ENCODE data around the gene SRMS. TPM values are rescaled to one million over a fixed set of nuclear protein-coding genes. Genes with fewer than 3 reads are reported as not detected.

Gene SRMS
- total RNA-seq, 4 donors from 2014 or later = not detected

DNA sequence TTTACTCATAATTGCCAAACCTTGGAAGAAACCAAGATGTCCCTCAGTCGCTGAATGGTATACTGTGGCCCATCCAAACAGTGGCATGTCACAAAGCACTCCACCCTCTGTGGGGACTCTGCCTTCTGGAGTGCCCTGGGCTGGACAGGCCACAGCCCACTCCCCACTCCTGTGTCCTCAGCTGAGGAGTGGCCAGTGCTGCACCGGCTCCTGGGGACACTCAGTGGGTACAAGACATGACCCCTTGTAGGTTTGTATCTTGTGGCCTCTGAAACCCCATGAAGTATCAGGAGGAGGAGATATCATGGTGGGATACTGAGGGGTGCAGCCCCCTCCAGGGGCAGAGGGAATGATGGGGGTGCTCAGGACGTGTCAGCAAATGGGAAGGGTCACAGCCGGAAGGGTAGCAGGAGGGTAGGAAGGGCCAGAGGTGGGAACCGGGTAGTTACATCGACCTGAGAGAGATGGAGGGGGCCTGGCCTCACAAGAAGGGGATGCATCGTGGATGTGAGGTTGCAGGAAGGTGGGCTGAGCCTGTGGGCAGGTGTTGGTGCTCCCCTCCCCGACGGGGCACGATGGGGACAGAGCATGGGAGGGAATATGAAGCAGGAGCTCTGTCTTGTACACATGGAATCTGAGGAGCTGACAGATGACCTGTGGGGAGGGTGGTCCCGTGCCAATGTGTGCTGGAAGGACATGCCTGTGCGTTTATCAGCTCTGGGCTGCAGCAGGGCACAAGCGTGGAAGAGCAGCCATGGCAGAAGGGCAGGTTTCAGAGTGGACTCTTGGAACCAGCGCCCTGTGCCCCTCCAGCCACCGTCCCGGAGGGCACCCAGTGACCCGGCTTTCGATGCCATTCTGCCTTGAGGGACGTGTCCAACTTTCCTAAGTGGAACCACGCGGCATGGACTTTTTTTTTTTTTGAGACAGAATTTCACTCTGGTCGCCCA is 38.3 kb upstream of the SRMS start:
- DNase-seq = no peak
- intact Hi-C loops (cut with DNase I) = no loop called here
- WGBS, 2 donors = 82 to 83% methylated on average over 17 to 22 of the region's 22 CpGs
- Histone ChIP-seq H3K36me3 (peaks cover 18 to 19% of the 10 kb centered on the region in 2 donors), H3K4me1 (no peaks in the 10 kb centered on the region), H3K27me3 (no peaks in the 10 kb centered on the region), H3K4me3 (replicated peaks in 1 of 3) (no peak overlapping the region), H3K9me3 (no peaks in the 10 kb centered on the region), H3K27ac (no peak overlapping the region)
- TF ChIP-seq POLR2A (IDR thresholded peaks at IDR 0.05) = no peak
- TF ChIP-seq, protein P1, sequence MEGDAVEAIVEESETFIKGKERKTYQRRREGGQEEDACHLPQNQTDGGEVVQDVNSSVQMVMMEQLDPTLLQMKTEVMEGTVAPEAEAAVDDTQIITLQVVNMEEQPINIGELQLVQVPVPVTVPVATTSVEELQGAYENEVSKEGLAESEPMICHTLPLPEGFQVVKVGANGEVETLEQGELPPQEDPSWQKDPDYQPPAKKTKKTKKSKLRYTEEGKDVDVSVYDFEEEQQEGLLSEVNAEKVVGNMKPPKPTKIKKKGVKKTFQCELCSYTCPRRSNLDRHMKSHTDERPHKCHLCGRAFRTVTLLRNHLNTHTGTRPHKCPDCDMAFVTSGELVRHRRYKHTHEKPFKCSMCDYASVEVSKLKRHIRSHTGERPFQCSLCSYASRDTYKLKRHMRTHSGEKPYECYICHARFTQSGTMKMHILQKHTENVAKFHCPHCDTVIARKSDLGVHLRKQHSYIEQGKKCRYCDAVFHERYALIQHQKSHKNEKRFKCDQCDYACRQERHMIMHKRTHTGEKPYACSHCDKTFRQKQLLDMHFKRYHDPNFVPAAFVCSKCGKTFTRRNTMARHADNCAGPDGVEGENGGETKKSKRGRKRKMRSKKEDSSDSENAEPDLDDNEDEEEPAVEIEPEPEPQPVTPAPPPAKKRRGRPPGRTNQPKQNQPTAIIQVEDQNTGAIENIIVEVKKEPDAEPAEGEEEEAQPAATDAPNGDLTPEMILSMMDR (IDR thresholded peaks at IDR 0.05) = no peak

DNA sequence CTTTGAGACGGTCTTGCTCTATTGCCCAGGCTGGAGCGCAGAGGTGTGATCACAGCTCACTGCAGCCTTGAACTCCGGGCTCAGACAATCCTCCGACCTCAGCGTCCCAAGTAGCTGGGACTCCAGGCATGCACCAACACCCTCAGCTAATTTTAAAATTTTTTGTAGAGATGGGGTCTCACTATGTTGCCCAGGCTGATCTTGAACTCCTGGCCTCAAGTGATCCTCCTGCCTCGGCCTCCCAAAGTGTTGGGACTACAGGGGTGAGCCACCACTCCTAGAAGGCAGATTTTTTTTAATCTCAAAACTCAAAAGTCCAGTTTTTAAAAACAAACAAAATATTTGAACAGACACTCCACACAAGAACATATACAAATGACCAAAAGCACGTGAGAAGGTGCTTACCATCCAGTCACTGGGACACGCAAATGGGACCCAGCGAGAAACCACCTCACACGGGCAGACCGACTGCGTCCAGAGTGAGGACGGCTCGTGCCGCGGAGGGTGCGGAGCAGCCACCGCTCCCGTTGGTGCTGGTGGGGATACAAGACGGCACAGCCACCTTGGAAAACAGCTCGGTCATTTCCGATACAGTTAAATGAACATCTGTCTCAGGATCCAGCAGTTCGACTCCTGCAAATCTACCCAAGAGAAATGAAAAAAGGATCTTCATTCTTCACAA is 35.0 kb upstream of the SRMS start:
- H3K27me3 ChIP-seq = no peaks in the 10 kb centered on the region
- intact Hi-C loops (cut with DNase I) = no loop called here
- no peak overlapping the region for H3K4me3 ChIP-seq (replicated peaks in 1 of 3)
- no peaks in the 10 kb centered on the region for H3K9me3 ChIP-seq
- peaks cover 0 to 2% of the 10 kb centered on the region in 2 donors for H3K4me1 ChIP-seq
- H3K27ac ChIP-seq = peak overlapping the region in 1 of 3 donors; percentile 58
- whole genome bisulfite sequencing, 2 donors = 75 to 90% methylated on average over 23 of the region's 23 CpGs
- no peak for DNase-seq
- TF ChIP-seq, protein P1 (IDR thresholded peaks at IDR 0.05) = no peak
- TF ChIP-seq POLR2A (IDR thresholded peaks at IDR 0.05) = no peak
- H3K36me3 ChIP-seq = no peaks in the 10 kb centered on the region

DNA sequence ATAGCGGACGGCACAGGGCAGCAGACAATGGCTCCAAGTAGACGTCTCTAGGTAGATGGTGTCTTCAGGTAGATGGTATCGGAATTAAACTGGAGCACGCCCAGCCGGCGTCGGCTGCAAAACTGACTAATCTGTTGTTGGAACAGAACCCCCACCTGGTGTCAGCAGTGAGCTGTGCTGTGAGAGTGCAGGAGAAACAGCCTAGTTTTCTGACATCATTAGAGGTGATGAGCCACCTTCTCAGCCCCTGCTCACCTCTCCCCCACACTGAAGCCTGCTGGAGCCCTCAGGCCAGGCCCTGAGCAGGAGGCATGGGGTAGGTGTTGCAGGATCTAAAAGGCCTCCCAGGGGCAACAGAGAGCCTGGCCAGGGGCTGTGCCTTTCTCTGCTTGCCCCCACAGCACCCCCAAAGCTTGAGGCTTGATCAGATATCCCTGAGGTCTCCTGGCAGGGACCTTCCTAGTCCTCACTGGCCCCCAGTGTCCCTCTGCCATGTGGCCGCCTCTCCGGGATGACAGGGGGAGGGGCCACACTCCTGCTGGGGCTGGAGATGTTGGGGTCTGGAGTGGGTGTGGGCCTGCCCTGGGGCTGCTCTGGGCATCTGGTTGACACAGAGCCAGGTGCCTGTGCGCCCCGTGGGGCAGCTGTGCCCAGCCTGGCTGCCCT is 33.4 kb upstream of the SRMS start:
- Histone ChIP-seq H3K36me3 (no peaks in the 10 kb centered on the region), H3K9me3 (no peaks in the 10 kb centered on the region), H3K4me1 (peaks cover 0 to 10% of the 10 kb centered on the region in 2 donors), H3K4me3 (replicated peaks in 1 of 3) (no peak overlapping the region), H3K27ac (peak overlapping the region in 1 of 3 donors; percentile 10), H3K27me3 (no peaks in the 10 kb centered on the region)
- peak; percentile 80 for DNase-seq
- intact Hi-C loops (cut with DNase I) = no loop called here
- 26 to 55% methylated on average over 8 of the region's 12 CpGs for WGBS, 2 donors
- TF ChIP-seq, protein P1 (IDR thresholded peaks at IDR 0.05) = peak in 5 of 6 experiments; percentile 21 to 71 (median 62)
- no peak for TF ChIP-seq POLR2A (IDR thresholded peaks at IDR 0.05)

DNA sequence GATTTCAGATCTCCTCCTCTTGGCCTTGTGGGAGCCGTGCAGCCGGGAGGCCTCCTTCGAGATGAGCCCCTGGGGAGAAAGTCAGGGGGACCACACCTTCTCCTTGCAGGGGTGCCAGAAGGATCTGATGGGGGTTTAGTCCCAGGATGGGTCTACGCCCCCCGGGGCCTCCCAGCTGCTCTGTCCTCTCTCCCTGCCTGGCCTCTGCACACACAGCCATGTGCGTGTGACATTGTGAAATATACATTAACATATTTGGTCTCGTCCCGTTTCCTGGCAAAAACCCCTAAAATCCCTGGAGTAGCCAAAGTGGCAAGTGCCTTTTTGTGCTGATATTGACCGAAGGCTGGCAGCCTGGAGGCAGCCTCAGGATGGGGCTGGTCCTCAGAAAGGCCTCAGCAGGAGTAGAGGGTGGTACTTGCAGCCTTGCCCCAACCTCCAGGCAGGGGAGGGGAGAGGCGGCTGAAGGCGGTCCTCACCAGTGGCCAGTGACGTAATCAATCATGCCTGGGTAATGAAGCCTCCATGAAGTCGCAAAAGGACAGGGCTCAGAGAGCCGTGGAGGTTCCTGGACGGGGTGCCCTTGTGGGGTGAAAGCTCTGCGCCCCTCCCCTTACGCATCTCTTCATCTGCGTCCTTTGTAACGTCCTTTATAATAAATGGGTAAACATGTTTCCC is 31.6 kb upstream of the SRMS start:
- Histone ChIP-seq H3K27me3 (no peaks in the 10 kb centered on the region), H3K36me3 (no peaks in the 10 kb centered on the region), H3K27ac (no peak overlapping the region), H3K9me3 (no peaks in the 10 kb centered on the region), H3K4me3 (replicated peaks in 1 of 3) (no peak overlapping the region), H3K4me1 (peaks cover 0 to 16% of the 10 kb centered on the region in 2 donors)
- TF ChIP-seq, protein P1 (IDR thresholded peaks at IDR 0.05) = no peak
- no peak for TF ChIP-seq POLR2A (IDR thresholded peaks at IDR 0.05)
- intact Hi-C loops (cut with DNase I) = loop anchor here (10.0 kb wide), 1 partner anchor 66 kb away; no protein-coding TSS in a partner anchor
- DNase-seq = no peak
- WGBS, 2 donors = 81 to 88% methylated on average over 15 to 16 of the region's 19 CpGs

All from thyroid gland (tissue), 4 donors.